GM18498 (cell line): ENCODE results near the gene C15orf39.

Experiments used
- ATAC-seq: cut with Tn5 transposase; IDR thresholded peaks from one replicate; pipeline ENCODE4 v1.9.1; 2021; ENCODE audit warnings: mild to moderate bottlenecking, moderate library complexity; ENCODE audit not compliant: unreplicated experiment

C15orf39 gene

GRCh38 chr15:75171408-75171807 is 30.3 kb upstream of the C15orf39 start:
- ATAC-seq: no peak

- no peak for ATAC-seq
Observed at GRCh38 chr15:75172284-75172820, 29.3 kb upstream of the C15orf39 start.

- ATAC-seq: no peak
Observed at GRCh38 chr15:75174102-75174501, 27.6 kb upstream of the C15orf39 start.

- no peak for ATAC-seq
Observed at GRCh38 chr15:75174729-75175128, 27.0 kb upstream of the C15orf39 start.

- no peak for ATAC-seq
Observed at GRCh38 chr15:75176396-75176761, 25.3 kb upstream of the C15orf39 start.

GRCh38 chr15:75177360-75178071 is 24.2 kb upstream of the C15orf39 start:
- no peak for ATAC-seq

- no peak for ATAC-seq
Observed at GRCh38 chr15:75178171-75178937, 23.3 kb upstream of the C15orf39 start.

- no peak for ATAC-seq
Observed at GRCh38 chr15:75178938-75179745, 22.5 kb upstream of the C15orf39 start.

GRCh38 chr15:75179746-75180140 is 21.9 kb upstream of the C15orf39 start:
- ATAC-seq: no peak

- ATAC-seq: no peak
Observed at GRCh38 chr15:75181780-75182179, 19.9 kb upstream of the C15orf39 start.

- ATAC-seq: no peak
Observed at GRCh38 chr15:75182187-75183131, 19.2 kb upstream of the C15orf39 start.

- no peak for ATAC-seq
Observed at GRCh38 chr15:75185271-75186029, 16.2 kb upstream of the C15orf39 start.

GRCh38 chr15:75186044-75186443 is 15.6 kb upstream of the C15orf39 start:
- ATAC-seq: no peak

GRCh38 chr15:75188499-75188898 is 13.2 kb upstream of the C15orf39 start:
- ATAC-seq: no peak

GRCh38 chr15:75191235-75191634 is 10.4 kb upstream of the C15orf39 start:
- no peak for ATAC-seq

GRCh38 chr15:75192307-75192706 is 9.4 kb upstream of the C15orf39 start:
- ATAC-seq: no peak

GRCh38 chr15:75193272-75193671 is 8.4 kb upstream of the C15orf39 start:
- no peak for ATAC-seq

- no peak for ATAC-seq
Observed at GRCh38 chr15:75193976-75194375, 7.7 kb upstream of the C15orf39 start.

- ATAC-seq: no peak
Observed at GRCh38 chr15:75194397-75194796, 7.3 kb upstream of the C15orf39 start.
